CD14-positive monocyte (primary cell): ENCODE results near the gene IER3IP1. TPM values are rescaled to one million over a fixed set of nuclear protein-coding genes. Genes with fewer than 3 reads are reported as not detected.

Experiments
- DNase-seq, 3 donors: peaks; one replicate each; pipeline ENCODE4 v3.0.0-alpha.2; 2011 to 2022
- H2AFZ ChIP-seq: 2 replicates; pipeline ENCODE4 v1.6.0; 2012; ENCODE audit warnings: mild to moderate bottlenecking, low read depth, low read length, inconsistent platforms; ENCODE audit not compliant: insufficient read depth, poor library complexity, severe bottlenecking
- H3K27ac ChIP-seq, 2 donors: 1 replicate in 1 of 2; 2 replicates in 1 of 2; pipeline ENCODE4 v1.5.1; 2012 to 2013; ENCODE audit warnings: low read length in 2 of 2, control low read depth in 1 of 2, inconsistent platforms in 1 of 2, low read depth in 1 of 2, mild to moderate bottlenecking in 1 of 2
- H3K27me3 ChIP-seq, 2 donors: one replicate each; pipeline versions ENCODE4 v1.6.0 to v1.6.1; 2011 to 2013; ENCODE audit warnings: low read length in 2 of 2; ENCODE audit not compliant: control insufficient read depth in 2 of 2, insufficient read depth in 2 of 2
- H3K36me3 ChIP-seq, 2 donors: replicated peaks in 1 of 2; 1 replicate in 1 of 2; 2 replicates in 1 of 2; pipeline versions ENCODE4 v1.5.1 to v1.6.1; 2012 to 2013; ENCODE audit warnings: low read length in 2 of 2, control low read depth in 1 of 2, inconsistent platforms in 1 of 2, mild to moderate bottlenecking in 1 of 2; ENCODE audit not compliant: insufficient read depth in 2 of 2, control insufficient read depth in 1 of 2
- H3K4me1 ChIP-seq, 2 donors: 1 replicate in 1 of 2; 2 replicates in 1 of 2; pipeline versions ENCODE4 v1.5.1 to v1.6.1; 2012 to 2013; ENCODE audit warnings: low read length in 2 of 2, control low read depth in 1 of 2, inconsistent platforms in 1 of 2, mild to moderate bottlenecking in 1 of 2, moderate library complexity in 1 of 2; ENCODE audit not compliant: insufficient read depth in 2 of 2, control insufficient read depth in 1 of 2
- H3K4me2 ChIP-seq: replicated peaks from 2 replicates; pipeline ENCODE3; 2012; ENCODE audit warnings: low read length, moderate library complexity, mild to moderate bottlenecking; ENCODE audit not compliant: poor library complexity, severe bottlenecking; ENCODE audit errors: extremely low read depth
- H3K4me3 ChIP-seq, 3 experiments: fragments of 200-600 bp in 1 of 3; sonication (generic) in 1 of 3; replicated peaks in 1 of 3; 1 replicate in 2 of 3; 2 replicates in 1 of 3; pipeline ENCODE4 v1.5.1; 2011 to 2013; ENCODE audit warnings: low read length in 3 of 3, mild to moderate bottlenecking in 3 of 3, control low read depth in 2 of 3, low read depth in 2 of 3, inconsistent platforms in 1 of 3, moderate library complexity in 1 of 3
- H3K79me2 ChIP-seq: 2 replicates; pipeline ENCODE4 v1.6.0; 2012; ENCODE audit warnings: mild to moderate bottlenecking, control low read depth, inconsistent platforms, low read length, moderate library complexity; ENCODE audit not compliant: insufficient read depth
- H3K9ac ChIP-seq: 2 replicates; pipeline ENCODE4 v1.6.0; 2017; ENCODE audit warnings: low read length, mild to moderate bottlenecking; ENCODE audit not compliant: insufficient read depth, poor library complexity, severe bottlenecking
- H3K9me3 ChIP-seq, 2 donors: replicated peaks in 1 of 2; 1 replicate in 1 of 2; 2 replicates in 1 of 2; pipeline versions ENCODE4 v1.5.1 to v1.6.1; 2012 to 2013; ENCODE audit warnings: low read length in 2 of 2, control low read depth in 1 of 2; ENCODE audit not compliant: control insufficient read depth in 1 of 2, insufficient read depth in 1 of 2
- H4K20me1 ChIP-seq: 2 replicates; pipeline ENCODE4 v1.6.0; 2012; ENCODE audit warnings: mild to moderate bottlenecking, low read length, control low read depth, moderate library complexity; ENCODE audit not compliant: insufficient read depth
- H3K27ac Mint-ChIP-seq, 7 donors: one replicate each; pipeline ENCODE4 v1.8.0; 2020; ENCODE audit warnings: mild to moderate bottlenecking in 7 of 7, mixed read lengths in 7 of 7, moderate library complexity in 6 of 7, inconsistent platforms in 2 of 7
- H3K27me3 Mint-ChIP-seq, 3 donors: one replicate each; pipeline ENCODE4 v1.8.0; 2021 to 2022; ENCODE audit warnings: low read depth in 3 of 3, mild to moderate bottlenecking in 3 of 3, mixed read lengths in 3 of 3, moderate library complexity in 3 of 3, inconsistent platforms in 1 of 3
- H3K36me3 Mint-ChIP-seq, 2 donors: one replicate each; pipeline ENCODE4 v1.8.0; 2020; ENCODE audit warnings: mixed read lengths in 2 of 2, inconsistent platforms in 1 of 2, mild to moderate bottlenecking in 1 of 2
- H3K4me1 Mint-ChIP-seq: one replicate; pipeline ENCODE4 v1.8.0; 2020; ENCODE audit warnings: mild to moderate bottlenecking, mixed read lengths
- H3K4me3 Mint-ChIP-seq, 2 donors: one replicate each; pipeline ENCODE4 v1.8.0; 2020; ENCODE audit warnings: mild to moderate bottlenecking in 2 of 2, mixed read lengths in 2 of 2, moderate library complexity in 1 of 2
- H3K9me3 Mint-ChIP-seq, 7 donors: one replicate each; pipeline ENCODE4 v1.8.0; 2020 to 2022; ENCODE audit warnings: mixed read lengths in 7 of 7, mild to moderate bottlenecking in 6 of 7, moderate library complexity in 6 of 7, inconsistent platforms in 2 of 7
- WGBS: methylation state at CpG from one replicate; pipeline ENCODE4 v1.1.5; 2013; ENCODE audit warnings: missing lambda C conversion rate; ENCODE audit not compliant: insufficient coverage; 5-methylcytosine and 5-hydroxymethylcytosine counted together
- intact Hi-C, 2 donors: fragments of 100-400 bp; cut with micrococcal nuclease; formaldehyde crosslinking; loops; one replicate each; pipeline versions ENCODE4 v1.15.0 to v1.15.1; 2023
- polyA plus RNA-seq, 3 donors: library from polyadenylated mRNA; depleted of rRNA in 1 of 3; unstranded in 2 of 3; stranded (reverse) in 1 of 3; fragments of 300-500 nt in 2 of 3; fragments of >200 nt in 1 of 3; fragmentation: Illumina TruSeq in 2 of 3; gene quantifications; 1 replicate in 2 of 3; 2 replicates in 1 of 3; pipeline ENCODE4 v1.2.3, GENCODE V29; 2012 to 2021
- TF ChIP-seq, protein P1 (sequence below): fragments of 200-600 bp; IDR thresholded peaks from one replicate; pipeline ENCODE4 v1.8.0; 2022; ENCODE audit warnings: antibody characterized with exemption, mild to moderate bottlenecking

Gene IER3IP1
- polyA plus RNA-seq, 3 donors, result 3.8 to 17.2 (median 14.4) TPM

DNA sequence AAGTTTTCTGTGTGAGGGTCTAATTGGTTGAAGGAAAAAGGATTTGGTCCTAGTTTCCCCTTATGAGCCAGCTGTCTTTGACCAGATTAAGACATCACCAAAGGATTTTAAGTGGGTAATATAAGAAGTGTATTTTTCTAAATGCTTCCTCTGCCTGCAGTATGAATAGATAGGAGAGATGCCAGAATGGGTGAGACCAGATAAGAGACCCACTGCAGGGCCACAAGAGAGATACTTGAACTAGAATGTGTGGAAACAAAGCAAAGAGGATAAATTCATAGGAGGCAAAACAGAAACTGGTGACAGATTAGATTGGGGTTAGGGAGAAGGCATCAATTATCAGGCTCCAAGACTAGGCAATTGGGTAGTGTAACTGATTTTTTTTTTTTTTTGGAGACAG lies 24.7 kb downstream of the IER3IP1 start:
- no peaks in the 10 kb centered on the region for H3K27me3 ChIP-seq
- no peak overlapping the region for H3K9ac ChIP-seq
- peak overlapping the region in 1 of 3 experiments; percentile 88 for H3K4me3 ChIP-seq
- peaks cover 14 to 17% of the 10 kb centered on the region in 2 donors for H3K4me1 ChIP-seq
- DNase-seq, result no peak
- H3K27ac ChIP-seq, result no peak overlapping the region
- H2AFZ ChIP-seq, result peak overlapping the region; percentile 86
- peaks cover 20% of the 10 kb centered on the region for H4K20me1 ChIP-seq
- TF ChIP-seq, protein P1, sequence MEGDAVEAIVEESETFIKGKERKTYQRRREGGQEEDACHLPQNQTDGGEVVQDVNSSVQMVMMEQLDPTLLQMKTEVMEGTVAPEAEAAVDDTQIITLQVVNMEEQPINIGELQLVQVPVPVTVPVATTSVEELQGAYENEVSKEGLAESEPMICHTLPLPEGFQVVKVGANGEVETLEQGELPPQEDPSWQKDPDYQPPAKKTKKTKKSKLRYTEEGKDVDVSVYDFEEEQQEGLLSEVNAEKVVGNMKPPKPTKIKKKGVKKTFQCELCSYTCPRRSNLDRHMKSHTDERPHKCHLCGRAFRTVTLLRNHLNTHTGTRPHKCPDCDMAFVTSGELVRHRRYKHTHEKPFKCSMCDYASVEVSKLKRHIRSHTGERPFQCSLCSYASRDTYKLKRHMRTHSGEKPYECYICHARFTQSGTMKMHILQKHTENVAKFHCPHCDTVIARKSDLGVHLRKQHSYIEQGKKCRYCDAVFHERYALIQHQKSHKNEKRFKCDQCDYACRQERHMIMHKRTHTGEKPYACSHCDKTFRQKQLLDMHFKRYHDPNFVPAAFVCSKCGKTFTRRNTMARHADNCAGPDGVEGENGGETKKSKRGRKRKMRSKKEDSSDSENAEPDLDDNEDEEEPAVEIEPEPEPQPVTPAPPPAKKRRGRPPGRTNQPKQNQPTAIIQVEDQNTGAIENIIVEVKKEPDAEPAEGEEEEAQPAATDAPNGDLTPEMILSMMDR, result no peak
- Mint-ChIP-seq H3K36me3 (peaks cover 29 to 31% of the 10 kb centered on the region in 2 donors), H3K27me3 (no peaks in the 10 kb centered on the region), H3K4me1 (peaks cover 28% of the 10 kb centered on the region), H3K27ac (peak overlapping the region in 1 of 7 donors; percentile 1), H3K4me3 (peak overlapping the region; percentile 97 to 100), H3K9me3 (no peaks in the 10 kb centered on the region)
- H3K9me3 ChIP-seq, result no peaks in the 10 kb centered on the region
- peaks cover 7 to 27% of the 10 kb centered on the region in 2 donors for H3K36me3 ChIP-seq
- peaks cover 31% of the 10 kb centered on the region for H3K79me2 ChIP-seq
- intact Hi-C loops, result no loop called here
- peak overlapping the region; percentile 78 for H3K4me2 ChIP-seq

DNA sequence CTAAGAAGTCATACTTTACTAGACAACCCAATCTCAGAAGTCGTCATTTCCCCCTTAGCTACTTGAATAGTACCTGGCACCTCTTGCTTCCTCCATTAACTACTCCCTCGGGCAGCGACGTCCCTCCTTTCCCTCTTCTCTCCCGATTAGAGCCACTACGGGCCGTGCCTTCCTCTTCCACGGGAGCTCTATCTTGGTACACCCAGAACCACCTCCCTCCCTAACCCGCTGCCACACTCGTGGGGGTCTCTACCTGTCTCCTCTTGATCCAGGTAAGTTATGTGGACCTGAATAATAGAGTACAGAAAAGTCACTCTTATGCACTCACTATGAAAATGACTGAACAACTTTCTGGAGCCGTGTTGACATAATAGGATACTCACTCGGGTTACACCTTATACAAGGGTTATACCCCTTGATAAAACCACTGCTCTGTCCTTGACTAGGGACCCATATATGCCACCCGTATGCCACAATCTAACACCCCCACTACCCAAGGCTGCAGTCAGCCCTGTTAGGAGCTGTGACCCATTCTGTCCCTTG lies 25.3 kb downstream of the IER3IP1 start:
- H3K27me3 Mint-ChIP-seq, result no peaks in the 10 kb centered on the region
- peak overlapping the region; percentile 97 to 100 for H3K4me3 Mint-ChIP-seq
- Histone ChIP-seq H3K4me1 (peaks cover 14 to 17% of the 10 kb centered on the region in 2 donors), H3K79me2 (peaks cover 36% of the 10 kb centered on the region), H3K9ac (peak overlapping the region; percentile 76), H3K36me3 (peaks cover 7 to 23% of the 10 kb centered on the region in 2 donors), H3K4me3 (peak overlapping the region; percentile 80 to 96 (median 88)), H3K27me3 (no peaks in the 10 kb centered on the region), H2AFZ (peak overlapping the region; percentile 86), H3K9me3 (no peaks in the 10 kb centered on the region), H4K20me1 (peaks cover 25% of the 10 kb centered on the region), H3K27ac (peak overlapping the region; percentile 65 to 76), H3K4me2 (peak overlapping the region; percentile 78)
- TF ChIP-seq, protein P1, result no peak
- intact Hi-C loops, result no loop called here
- DNase-seq, result peak in 2 of 3 donors; percentile 8 to 10
- no peaks in the 10 kb centered on the region for H3K9me3 Mint-ChIP-seq
- peaks cover 28% of the 10 kb centered on the region for H3K4me1 Mint-ChIP-seq
- peaks cover 26 to 29% of the 10 kb centered on the region in 2 donors for H3K36me3 Mint-ChIP-seq
- H3K27ac Mint-ChIP-seq, result peak overlapping the region; percentile 87 to 97 (median 93)
- WGBS, result 13% methylated on average over 6 of the region's 13 CpGs
